ENCODE data around the gene FHOD3.

- no peak for TF ChIP-seq CTCF (conservative IDR thresholded peaks at IDR 0.05; ENCODE audit: low read length)
- no peak for TF ChIP-seq EZH2phosphoT487 (IDR thresholded peaks at IDR 0.05; ENCODE audit: borderline replicate concordance)
Observed at GRCh38 chr18:36775396-36775795, 477.9 kb downstream of the FHOD3 start.
